ENCODE measurements around the gene QTRT2. TPM values are rescaled to one million over a fixed set of nuclear protein-coding genes. Genes with fewer than 3 reads are reported as not detected.

Gene QTRT2
- total and polyA plus RNA-seq, 7 donors, result 3.4 to 10.8 (median 8.2) TPM

DNA sequence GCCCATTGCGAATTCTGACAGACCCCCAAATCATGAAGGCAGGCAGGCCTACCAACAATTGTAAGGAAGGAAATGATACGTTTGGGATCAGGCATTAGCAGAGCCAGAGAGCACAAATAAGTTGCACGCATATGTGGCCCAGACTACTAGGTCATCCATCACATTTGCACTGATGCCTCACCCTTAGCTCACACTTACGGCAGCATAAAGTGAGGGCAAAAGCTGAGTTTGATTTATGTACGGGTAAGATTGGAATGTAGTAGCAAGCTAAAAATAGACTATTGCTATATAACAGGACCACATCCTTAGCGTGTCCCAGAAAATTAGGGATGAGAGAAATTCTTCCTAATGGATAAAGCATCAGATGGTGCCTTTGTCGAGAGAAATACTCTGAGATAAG, 58.6 kb downstream of the QTRT2 start:
- Histone ChIP-seq H3K4me3 (no peak overlapping the region), H3K36me3 (ENCODE audit: insufficient read depth in 1 of 2, low read depth in 1 of 2) (no peaks in the 10 kb centered on the region), H3K27ac (no peak overlapping the region), H3K9me3 (no peaks in the 10 kb centered on the region), H3K27me3 (ENCODE audit: insufficient read depth in 3 of 3, low read length in 2 of 3) (peaks cover 0 to 3% (median 0%) of the 10 kb centered on the region in 3 donors), H3K4me1 (no peaks in the 10 kb centered on the region)
- ATAC-seq (no peak), DNase-seq (no peak)
- intact Hi-C loops (cut with DNase I), result no loop called here
- TF ChIP-seq, protein P1, sequence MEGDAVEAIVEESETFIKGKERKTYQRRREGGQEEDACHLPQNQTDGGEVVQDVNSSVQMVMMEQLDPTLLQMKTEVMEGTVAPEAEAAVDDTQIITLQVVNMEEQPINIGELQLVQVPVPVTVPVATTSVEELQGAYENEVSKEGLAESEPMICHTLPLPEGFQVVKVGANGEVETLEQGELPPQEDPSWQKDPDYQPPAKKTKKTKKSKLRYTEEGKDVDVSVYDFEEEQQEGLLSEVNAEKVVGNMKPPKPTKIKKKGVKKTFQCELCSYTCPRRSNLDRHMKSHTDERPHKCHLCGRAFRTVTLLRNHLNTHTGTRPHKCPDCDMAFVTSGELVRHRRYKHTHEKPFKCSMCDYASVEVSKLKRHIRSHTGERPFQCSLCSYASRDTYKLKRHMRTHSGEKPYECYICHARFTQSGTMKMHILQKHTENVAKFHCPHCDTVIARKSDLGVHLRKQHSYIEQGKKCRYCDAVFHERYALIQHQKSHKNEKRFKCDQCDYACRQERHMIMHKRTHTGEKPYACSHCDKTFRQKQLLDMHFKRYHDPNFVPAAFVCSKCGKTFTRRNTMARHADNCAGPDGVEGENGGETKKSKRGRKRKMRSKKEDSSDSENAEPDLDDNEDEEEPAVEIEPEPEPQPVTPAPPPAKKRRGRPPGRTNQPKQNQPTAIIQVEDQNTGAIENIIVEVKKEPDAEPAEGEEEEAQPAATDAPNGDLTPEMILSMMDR (IDR thresholded peaks at IDR 0.05), result no peak
- WGBS, 3 donors, result 82 to 87% (median 87%) methylated on average over 7 of the region's 7 CpGs

DNA sequence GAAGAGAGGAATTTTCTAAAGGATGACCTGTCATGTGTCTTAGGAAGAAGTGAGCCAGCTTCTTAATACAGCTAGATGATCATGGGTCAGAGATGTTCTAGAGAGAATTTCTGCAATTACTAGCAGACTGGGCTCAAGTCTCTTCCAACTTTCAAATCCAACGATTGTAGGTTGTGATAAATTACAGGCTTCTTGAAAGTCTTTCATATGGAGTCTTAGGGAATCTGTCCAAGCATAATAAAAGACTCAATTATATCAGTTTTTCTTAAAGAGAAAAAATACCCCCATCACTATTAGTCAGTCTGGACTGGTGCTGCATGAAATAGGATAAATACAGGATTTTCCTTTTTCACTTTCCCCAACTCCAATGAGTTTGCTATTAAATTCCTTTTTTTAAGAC, 63.2 kb downstream of the QTRT2 start:
- DNase-seq (no peak), ATAC-seq (no peak)
- Histone ChIP-seq H3K27me3 (ENCODE audit: insufficient read depth in 3 of 3, low read length in 2 of 3) (no peaks in the 10 kb centered on the region), H3K27ac (no peak overlapping the region), H3K4me3 (no peak overlapping the region), H3K36me3 (ENCODE audit: insufficient read depth in 1 of 2, low read depth in 1 of 2) (no peaks in the 10 kb centered on the region), H3K9me3 (no peaks in the 10 kb centered on the region), H3K4me1 (no peaks in the 10 kb centered on the region)
- TF ChIP-seq, protein P1 (IDR thresholded peaks at IDR 0.05), result no peak
- intact Hi-C loops (cut with DNase I), result no loop called here
- 44 to 69% (median 61%) methylated on average over 1 of the region's 1 CpG for WGBS, 3 donors

DNA sequence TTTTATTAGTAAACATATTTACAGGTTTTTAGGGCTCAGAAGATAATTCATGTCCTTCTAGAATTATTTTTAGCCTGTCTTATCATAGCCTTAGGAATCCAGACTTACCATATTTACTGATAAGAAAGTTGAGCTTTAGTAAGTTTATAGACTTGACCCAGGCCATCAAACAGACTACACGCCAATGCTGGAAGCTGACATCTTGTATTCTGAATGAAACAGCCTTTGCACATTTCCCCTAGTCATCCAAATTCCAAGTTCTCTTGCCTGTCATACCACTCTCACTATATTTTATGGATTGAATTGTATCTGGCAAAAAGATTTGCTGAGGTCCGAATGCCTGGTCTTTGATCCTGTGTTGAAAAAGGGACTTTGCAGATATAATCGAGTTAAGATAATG, 63.7 kb downstream of the QTRT2 start:
- TF ChIP-seq, protein P1 (IDR thresholded peaks at IDR 0.05), result no peak
- Histone ChIP-seq H3K36me3 (ENCODE audit: insufficient read depth in 1 of 2, low read depth in 1 of 2) (no peaks in the 10 kb centered on the region), H3K9me3 (no peaks in the 10 kb centered on the region), H3K27me3 (ENCODE audit: insufficient read depth in 3 of 3, low read length in 2 of 3) (no peaks in the 10 kb centered on the region), H3K4me1 (no peaks in the 10 kb centered on the region), H3K27ac (no peak overlapping the region), H3K4me3 (no peak overlapping the region)
- ATAC-seq (no peak), DNase-seq (no peak)
- intact Hi-C loops (cut with DNase I), result no loop called here
- WGBS, 3 donors, result 89 to 93% (median 90%) methylated on average over 3 of the region's 3 CpGs

DNA sequence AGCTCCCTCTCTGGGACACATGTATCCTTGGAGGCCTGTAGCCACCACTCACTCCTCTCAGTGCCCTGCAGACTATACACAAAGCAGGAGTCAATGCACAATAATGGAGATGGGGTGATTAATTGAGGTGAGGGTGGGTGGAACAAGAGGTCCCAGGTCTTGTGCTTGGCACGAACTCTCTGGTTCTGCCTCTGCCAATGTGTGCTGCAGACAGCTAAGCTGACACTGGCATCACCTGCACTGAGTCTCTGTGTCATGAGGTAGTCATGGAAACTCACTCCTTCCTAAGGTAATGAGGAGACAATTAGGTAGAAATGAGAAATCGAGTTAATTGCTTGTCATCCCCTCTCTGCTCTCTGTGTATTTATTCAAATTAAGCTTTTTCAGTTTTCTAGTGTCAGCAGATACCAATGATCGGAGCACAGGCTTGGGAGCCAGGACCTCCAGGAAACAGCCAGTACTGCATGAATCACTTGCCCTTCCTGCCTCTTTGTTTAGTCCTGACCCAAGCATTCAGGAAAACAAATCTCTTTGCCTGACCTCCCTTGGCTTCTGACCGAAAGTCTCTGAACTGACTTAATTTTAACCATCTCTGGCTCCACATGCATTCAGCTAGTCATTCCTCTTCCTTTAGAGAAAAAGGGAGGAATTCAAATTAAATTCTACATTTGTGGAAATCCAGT, 65.6 kb downstream of the QTRT2 start:
- no peaks in the 10 kb centered on the region for H3K9me3 ChIP-seq
- no peaks in the 10 kb centered on the region for H3K36me3 ChIP-seq (ENCODE audit: insufficient read depth in 1 of 2, low read depth in 1 of 2)
- intact Hi-C loops (cut with DNase I), result no loop called here
- no peak overlapping the region for H3K4me3 ChIP-seq
- H3K27ac ChIP-seq, result no peak overlapping the region
- H3K4me1 ChIP-seq, result no peaks in the 10 kb centered on the region
- ATAC-seq (peak in 1 of 4 donors; percentile 43), DNase-seq (no peak)
- WGBS, 3 donors, result 57 to 63% (median 58%) methylated on average over 4 of the region's 4 CpGs
- no peaks in the 10 kb centered on the region for H3K27me3 ChIP-seq (ENCODE audit: insufficient read depth in 3 of 3, low read length in 2 of 3)
- TF ChIP-seq, protein P1 (IDR thresholded peaks at IDR 0.05), result no peak

DNA sequence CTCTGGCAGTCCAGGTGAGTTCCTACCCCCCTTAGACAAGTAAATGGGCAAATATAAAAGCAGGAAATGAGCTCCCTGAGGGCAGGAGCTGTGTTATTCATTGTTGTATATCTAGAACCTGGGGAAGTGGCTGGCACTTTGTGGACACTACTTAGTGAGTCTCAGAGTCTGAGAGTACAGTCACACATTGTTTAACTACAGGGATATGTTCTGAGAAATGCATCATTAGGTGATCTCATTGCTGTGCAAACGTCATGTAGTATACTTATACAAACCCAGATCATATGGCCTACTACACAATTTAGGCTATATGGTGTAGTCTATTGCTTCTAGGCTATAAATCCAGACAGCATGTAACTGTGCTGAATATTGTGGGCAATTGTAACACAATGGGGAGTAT, 69.9 kb downstream of the QTRT2 start:
- intact Hi-C loops (cut with DNase I), result no loop called here
- Histone ChIP-seq H3K27me3 (ENCODE audit: insufficient read depth in 3 of 3, low read length in 2 of 3) (no peaks in the 10 kb centered on the region), H3K36me3 (ENCODE audit: insufficient read depth in 1 of 2, low read depth in 1 of 2) (no peaks in the 10 kb centered on the region), H3K4me1 (no peaks in the 10 kb centered on the region), H3K4me3 (no peak overlapping the region), H3K27ac (no peak overlapping the region), H3K9me3 (no peaks in the 10 kb centered on the region)
- 54 to 60% (median 56%) methylated on average over 1 of the region's 1 CpG for WGBS, 3 donors
- TF ChIP-seq, protein P1 (IDR thresholded peaks at IDR 0.05), result no peak
- DNase-seq, result no peak
- ATAC-seq, result no peak

All from psoas muscle (tissue), 8 donors.